Astrocyte (in vitro differentiated cells and primary cell): ENCODE measurements around the gene FAM53B. TPM values are rescaled to one million over a fixed set of nuclear protein-coding genes. Genes with fewer than 3 reads are reported as not detected.

Source experiments
- DNase-seq: peaks from one replicate; pipeline ENCODE4 v3.0.0-alpha.2; 2010; ENCODE audit warnings: low read depth
- FAIRE-seq: peaks from 2 replicates; lab custom pipeline; 2011; peaks lifted over from hg19 to GRCh38; lab: Jason Lieb, UNC
- H2AFZ ChIP-seq: 2 replicates; pipeline ENCODE4 v1.6.0; 2012; ENCODE audit warnings: low read depth, low read length, inconsistent platforms
- H3K27ac ChIP-seq: 2 replicates; pipeline ENCODE4 v1.5.1; 2011; ENCODE audit warnings: low read depth, low read length, inconsistent platforms
- H3K27me3 ChIP-seq: 2 replicates; pipeline ENCODE4 v1.6.0; 2011; ENCODE audit warnings: low read length, inconsistent platforms; ENCODE audit not compliant: insufficient read depth
- H3K36me3 ChIP-seq: 2 replicates; pipeline ENCODE4 v1.5.1; 2011; ENCODE audit warnings: low read length, inconsistent platforms; ENCODE audit not compliant: insufficient read depth
- H3K4me1 ChIP-seq: 2 replicates; pipeline ENCODE4 v1.5.1; 2011; ENCODE audit warnings: low read length, inconsistent platforms; ENCODE audit not compliant: insufficient read depth
- H3K4me2 ChIP-seq: 2 replicates; pipeline ENCODE4 v1.6.0; 2012; ENCODE audit warnings: low read length, inconsistent platforms
- H3K4me3 ChIP-seq: 2 replicates; pipeline ENCODE4 v1.5.1; 2011; ENCODE audit warnings: low read depth, mild to moderate bottlenecking, low read length, inconsistent platforms; ENCODE audit not compliant: insufficient read depth
- H3K79me2 ChIP-seq: 2 replicates; pipeline ENCODE4 v1.6.0; 2012; ENCODE audit warnings: mild to moderate bottlenecking, low read length, inconsistent platforms; ENCODE audit not compliant: insufficient read depth
- H3K9ac ChIP-seq: 2 replicates; pipeline ENCODE4 v1.6.0; 2012; ENCODE audit warnings: mild to moderate bottlenecking, low read length, inconsistent platforms
- H3K9me3 ChIP-seq: 2 replicates; pipeline ENCODE4 v1.5.1; 2012; ENCODE audit warnings: low read depth, mild to moderate bottlenecking, low read length, inconsistent platforms; ENCODE audit not compliant: insufficient read depth
- H4K20me1 ChIP-seq: 2 replicates; pipeline ENCODE4 v1.6.0; 2012; ENCODE audit warnings: low read length, inconsistent platforms; ENCODE audit not compliant: insufficient read depth
- H3K27ac Mint-ChIP-seq: one replicate; pipeline ENCODE4 v1.8.0; 2021; ENCODE audit warnings: mild to moderate bottlenecking, mixed read lengths; ENCODE audit not compliant: unreplicated experiment
- H3K27me3 Mint-ChIP-seq: one replicate; pipeline ENCODE4 v1.8.0; 2021; ENCODE audit warnings: low read depth, mixed read lengths; ENCODE audit not compliant: unreplicated experiment
- H3K36me3 Mint-ChIP-seq: one replicate; pipeline ENCODE4 v1.8.0; 2021; ENCODE audit warnings: low read depth, mixed read lengths; ENCODE audit not compliant: unreplicated experiment
- H3K4me1 Mint-ChIP-seq: one replicate; pipeline ENCODE4 v1.8.0; 2021; ENCODE audit warnings: low read depth, mixed read lengths; ENCODE audit not compliant: unreplicated experiment
- H3K4me3 Mint-ChIP-seq: one replicate; pipeline ENCODE4 v1.8.0; 2021; ENCODE audit warnings: mild to moderate bottlenecking, moderate library complexity, mixed read lengths; ENCODE audit not compliant: unreplicated experiment
- H3K9me3 Mint-ChIP-seq: one replicate; pipeline ENCODE4 v1.8.0; 2021; ENCODE audit warnings: mild to moderate bottlenecking, mixed read lengths; ENCODE audit not compliant: unreplicated experiment
- EZH2 ChIP-seq: IDR thresholded peaks from 2 replicates; pipeline ENCODE4 v1.6.1; 2012; ENCODE audit warnings: mild to moderate bottlenecking, low read length, inconsistent platforms; ENCODE audit not compliant: insufficient read depth
- total RNA-seq: library from RNA; stranded (reverse); gene quantifications from 2 replicates; pipeline ENCODE4 v1.2.1, GENCODE V29; 2021
- TF ChIP-seq, protein P1 (sequence below): IDR thresholded peaks from 2 replicates; pipeline ENCODE4 v1.5.1; 2011; ENCODE audit warnings: low read depth, mild to moderate bottlenecking, inconsistent platforms, low read length, moderate library complexity; ENCODE audit not compliant: insufficient read depth

FAM53B gene
- total RNA-seq, 1 donor from 2014 or later, result 12.9 TPM

DNA sequence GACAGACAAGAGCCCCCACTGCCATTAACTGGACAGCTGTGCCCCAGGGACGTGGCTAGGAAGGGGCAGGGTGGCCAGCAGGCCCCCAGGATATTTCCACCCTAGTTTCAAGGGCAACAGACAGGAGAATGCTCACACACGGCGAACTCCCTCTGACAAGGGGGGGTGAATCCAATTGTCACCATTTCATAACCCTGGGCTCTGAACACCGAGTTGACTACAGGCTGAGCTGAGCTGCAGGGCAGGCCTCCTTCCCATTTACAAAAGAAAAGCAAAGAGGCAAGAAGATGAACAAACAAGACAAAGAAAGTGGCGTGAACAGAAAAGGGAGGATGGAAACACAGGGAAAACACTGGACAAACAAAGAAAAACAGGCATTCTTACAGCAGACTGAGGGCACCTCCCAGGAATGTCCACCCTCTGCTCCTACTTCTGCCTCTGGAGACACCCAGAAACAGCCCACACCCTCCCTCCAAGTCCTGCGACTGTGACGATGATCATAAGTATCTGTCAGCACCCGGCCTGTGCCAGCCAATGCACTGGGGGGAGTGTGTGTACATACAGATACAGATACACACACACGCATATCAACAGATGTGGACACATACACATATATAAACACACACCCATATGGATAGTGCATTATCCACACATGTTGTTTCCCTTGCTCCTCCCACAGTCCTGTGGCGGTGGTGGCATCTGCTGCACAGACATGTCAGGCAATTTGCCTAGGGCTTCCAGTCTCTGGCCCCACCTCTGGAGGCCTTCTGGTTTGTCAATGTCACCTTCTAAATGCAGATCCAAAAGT lies 66.2 kb downstream of the FAM53B start:
- no peak for DNase-seq
- no peak overlapping the region for H3K9ac ChIP-seq
- Mint-ChIP-seq H3K4me1 (peaks cover 7% of the 10 kb centered on the region), H3K27ac (no peak overlapping the region), H3K9me3 (no peaks in the 10 kb centered on the region), H3K27me3 (no peaks in the 10 kb centered on the region), H3K36me3 (peaks cover 22% of the 10 kb centered on the region), H3K4me3 (no peak overlapping the region)
- H3K9me3 ChIP-seq, result no peaks in the 10 kb centered on the region
- TF ChIP-seq, protein P1, sequence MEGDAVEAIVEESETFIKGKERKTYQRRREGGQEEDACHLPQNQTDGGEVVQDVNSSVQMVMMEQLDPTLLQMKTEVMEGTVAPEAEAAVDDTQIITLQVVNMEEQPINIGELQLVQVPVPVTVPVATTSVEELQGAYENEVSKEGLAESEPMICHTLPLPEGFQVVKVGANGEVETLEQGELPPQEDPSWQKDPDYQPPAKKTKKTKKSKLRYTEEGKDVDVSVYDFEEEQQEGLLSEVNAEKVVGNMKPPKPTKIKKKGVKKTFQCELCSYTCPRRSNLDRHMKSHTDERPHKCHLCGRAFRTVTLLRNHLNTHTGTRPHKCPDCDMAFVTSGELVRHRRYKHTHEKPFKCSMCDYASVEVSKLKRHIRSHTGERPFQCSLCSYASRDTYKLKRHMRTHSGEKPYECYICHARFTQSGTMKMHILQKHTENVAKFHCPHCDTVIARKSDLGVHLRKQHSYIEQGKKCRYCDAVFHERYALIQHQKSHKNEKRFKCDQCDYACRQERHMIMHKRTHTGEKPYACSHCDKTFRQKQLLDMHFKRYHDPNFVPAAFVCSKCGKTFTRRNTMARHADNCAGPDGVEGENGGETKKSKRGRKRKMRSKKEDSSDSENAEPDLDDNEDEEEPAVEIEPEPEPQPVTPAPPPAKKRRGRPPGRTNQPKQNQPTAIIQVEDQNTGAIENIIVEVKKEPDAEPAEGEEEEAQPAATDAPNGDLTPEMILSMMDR, result no peak
- TF ChIP-seq EZH2, result no peak
- peaks cover 73% of the 10 kb centered on the region for H4K20me1 ChIP-seq
- no peak overlapping the region for H2AFZ ChIP-seq
- H3K4me3 ChIP-seq, result no peak overlapping the region
- H3K4me2 ChIP-seq, result no peak overlapping the region
- no peak overlapping the region for H3K27ac ChIP-seq
- peaks cover 8% of the 10 kb centered on the region for H3K79me2 ChIP-seq
- no peak for FAIRE-seq
- no peaks in the 10 kb centered on the region for H3K27me3 ChIP-seq
- peaks cover 5% of the 10 kb centered on the region for H3K36me3 ChIP-seq
- no peaks in the 10 kb centered on the region for H3K4me1 ChIP-seq

DNA sequence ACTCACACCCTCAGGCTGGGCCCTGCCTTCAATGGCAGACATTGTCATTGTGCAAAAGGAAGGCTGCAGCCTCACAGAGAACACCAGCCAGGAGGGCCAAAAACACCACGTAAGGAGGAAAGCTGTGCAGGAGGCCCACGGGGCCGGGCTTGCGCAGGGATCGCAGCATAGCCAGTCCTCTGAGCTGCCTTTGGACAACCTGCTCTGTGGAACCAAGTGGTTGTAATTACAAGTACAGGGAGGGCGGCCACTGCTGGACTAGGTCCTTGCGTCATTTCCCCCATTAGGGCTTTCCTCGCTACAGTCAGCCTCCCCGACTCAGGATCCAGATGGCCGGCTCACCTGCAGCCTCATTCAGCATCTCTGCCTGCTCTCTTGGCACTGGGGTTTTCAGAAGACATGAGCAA lies 66.9 kb downstream of the FAM53B start:
- Mint-ChIP-seq H3K9me3 (no peaks in the 10 kb centered on the region), H3K27me3 (no peaks in the 10 kb centered on the region), H3K36me3 (peaks cover 22% of the 10 kb centered on the region), H3K4me1 (peaks cover 7% of the 10 kb centered on the region), H3K4me3 (no peak overlapping the region), H3K27ac (no peak overlapping the region)
- H3K4me2 ChIP-seq, result no peak overlapping the region
- DNase-seq (no peak), FAIRE-seq (no peak)
- peaks cover 80% of the 10 kb centered on the region for H4K20me1 ChIP-seq
- H2AFZ ChIP-seq, result no peak overlapping the region
- H3K79me2 ChIP-seq, result peaks cover 8% of the 10 kb centered on the region
- H3K27me3 ChIP-seq, result no peaks in the 10 kb centered on the region
- H3K9me3 ChIP-seq, result no peaks in the 10 kb centered on the region
- no peak overlapping the region for H3K9ac ChIP-seq
- no peak overlapping the region for H3K27ac ChIP-seq
- H3K4me1 ChIP-seq, result no peaks in the 10 kb centered on the region
- peaks cover 5% of the 10 kb centered on the region for H3K36me3 ChIP-seq
- no peak overlapping the region for H3K4me3 ChIP-seq
- no peak for TF ChIP-seq EZH2
- TF ChIP-seq, protein P1, result no peak
